GM13977 (cell line): ENCODE results near the gene CDC16.
"Not testable (repeated sequence)": the region's sequence is repeated elsewhere in the genome, so short reads cannot be mapped to it uniquely, and the experiment has no call there.

Experiments
- DNase-seq: peaks from one replicate; pipeline ENCODE4 v3.0.0; 2012; ENCODE audit warnings: low spot score
- in situ Hi-C: fragments of 300-500 bp; cut with MboI; formaldehyde crosslinking; loops from one replicate; pipeline ENCODE4 v1.12.0; 2022; ENCODE audit warnings: low sequenced_read_pairs, low pct_unique_long_range_greater_than_20kb, mixed read lengths, inconsistent platforms; ENCODE audit not compliant: unreplicated experiment
- TF ChIP-seq, protein P1 (sequence below): IDR thresholded peaks from 2 replicates; pipeline ENCODE4 v1.5.1; 2012; ENCODE audit warnings: mild to moderate bottlenecking, control low read depth; ENCODE audit not compliant: insufficient read depth; ENCODE audit errors: extremely low read depth, missing control alignments

Gene CDC16, protein sequence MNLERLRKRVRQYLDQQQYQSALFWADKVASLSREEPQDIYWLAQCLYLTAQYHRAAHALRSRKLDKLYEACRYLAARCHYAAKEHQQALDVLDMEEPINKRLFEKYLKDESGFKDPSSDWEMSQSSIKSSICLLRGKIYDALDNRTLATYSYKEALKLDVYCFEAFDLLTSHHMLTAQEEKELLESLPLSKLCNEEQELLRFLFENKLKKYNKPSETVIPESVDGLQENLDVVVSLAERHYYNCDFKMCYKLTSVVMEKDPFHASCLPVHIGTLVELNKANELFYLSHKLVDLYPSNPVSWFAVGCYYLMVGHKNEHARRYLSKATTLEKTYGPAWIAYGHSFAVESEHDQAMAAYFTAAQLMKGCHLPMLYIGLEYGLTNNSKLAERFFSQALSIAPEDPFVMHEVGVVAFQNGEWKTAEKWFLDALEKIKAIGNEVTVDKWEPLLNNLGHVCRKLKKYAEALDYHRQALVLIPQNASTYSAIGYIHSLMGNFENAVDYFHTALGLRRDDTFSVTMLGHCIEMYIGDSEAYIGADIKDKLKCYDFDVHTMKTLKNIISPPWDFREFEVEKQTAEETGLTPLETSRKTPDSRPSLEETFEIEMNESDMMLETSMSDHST

DNA sequence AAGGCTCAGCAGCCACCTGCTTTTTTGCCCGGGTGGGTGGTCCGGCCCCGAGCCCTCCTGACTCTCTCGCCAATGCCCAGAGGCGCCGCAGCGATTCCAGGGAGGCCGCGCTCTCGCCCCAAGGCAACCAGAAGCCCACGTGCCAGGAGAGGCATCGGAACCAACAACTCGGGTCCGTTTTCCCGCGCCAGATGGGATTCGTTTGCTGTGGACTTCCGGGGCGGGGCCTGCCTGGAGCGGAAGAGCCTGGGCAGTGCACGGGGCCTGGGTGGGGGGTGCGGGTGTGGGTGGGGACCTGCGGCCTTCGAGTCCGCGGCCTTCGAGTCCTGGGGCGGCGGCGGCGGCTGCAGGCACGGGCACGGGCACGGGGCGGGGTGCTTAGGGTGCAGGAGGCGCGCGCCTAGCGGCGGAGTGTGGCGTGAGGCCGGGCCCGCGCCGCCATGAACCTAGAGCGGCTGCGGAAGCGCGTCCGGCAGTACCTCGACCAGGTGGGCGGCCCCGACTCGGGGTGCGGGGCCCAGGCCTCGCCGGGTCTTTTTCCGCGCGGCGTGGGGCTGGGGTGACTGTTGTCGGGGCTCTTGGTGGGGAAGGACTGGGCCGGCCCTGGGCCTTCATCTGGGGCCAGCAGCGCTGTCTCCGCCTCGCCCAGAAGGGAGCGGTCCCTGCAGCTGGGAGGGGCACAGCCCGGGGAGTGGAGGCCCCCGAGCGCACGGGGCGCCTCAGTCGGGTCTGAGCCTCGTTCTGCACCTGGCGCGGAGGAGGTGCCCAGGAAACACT is at the start of gene CDC16:
CDC16 (plus strand) TSS at position 253 of the 777 bp plus-strand sequence; CDS start at position 441, 188 bp downstream.
- TF ChIP-seq, protein P1, sequence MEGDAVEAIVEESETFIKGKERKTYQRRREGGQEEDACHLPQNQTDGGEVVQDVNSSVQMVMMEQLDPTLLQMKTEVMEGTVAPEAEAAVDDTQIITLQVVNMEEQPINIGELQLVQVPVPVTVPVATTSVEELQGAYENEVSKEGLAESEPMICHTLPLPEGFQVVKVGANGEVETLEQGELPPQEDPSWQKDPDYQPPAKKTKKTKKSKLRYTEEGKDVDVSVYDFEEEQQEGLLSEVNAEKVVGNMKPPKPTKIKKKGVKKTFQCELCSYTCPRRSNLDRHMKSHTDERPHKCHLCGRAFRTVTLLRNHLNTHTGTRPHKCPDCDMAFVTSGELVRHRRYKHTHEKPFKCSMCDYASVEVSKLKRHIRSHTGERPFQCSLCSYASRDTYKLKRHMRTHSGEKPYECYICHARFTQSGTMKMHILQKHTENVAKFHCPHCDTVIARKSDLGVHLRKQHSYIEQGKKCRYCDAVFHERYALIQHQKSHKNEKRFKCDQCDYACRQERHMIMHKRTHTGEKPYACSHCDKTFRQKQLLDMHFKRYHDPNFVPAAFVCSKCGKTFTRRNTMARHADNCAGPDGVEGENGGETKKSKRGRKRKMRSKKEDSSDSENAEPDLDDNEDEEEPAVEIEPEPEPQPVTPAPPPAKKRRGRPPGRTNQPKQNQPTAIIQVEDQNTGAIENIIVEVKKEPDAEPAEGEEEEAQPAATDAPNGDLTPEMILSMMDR = no peak
- in situ Hi-C loops = no loop called here
- DNase-seq = peak; percentile 94

- TF ChIP-seq, protein P1 = no peak
- in situ Hi-C loops = no loop called here
- DNase-seq = no peak
These were observed 49.3 kb upstream of the CDC16 start for GRCh38 chr13:114185182-114185971.

DNA sequence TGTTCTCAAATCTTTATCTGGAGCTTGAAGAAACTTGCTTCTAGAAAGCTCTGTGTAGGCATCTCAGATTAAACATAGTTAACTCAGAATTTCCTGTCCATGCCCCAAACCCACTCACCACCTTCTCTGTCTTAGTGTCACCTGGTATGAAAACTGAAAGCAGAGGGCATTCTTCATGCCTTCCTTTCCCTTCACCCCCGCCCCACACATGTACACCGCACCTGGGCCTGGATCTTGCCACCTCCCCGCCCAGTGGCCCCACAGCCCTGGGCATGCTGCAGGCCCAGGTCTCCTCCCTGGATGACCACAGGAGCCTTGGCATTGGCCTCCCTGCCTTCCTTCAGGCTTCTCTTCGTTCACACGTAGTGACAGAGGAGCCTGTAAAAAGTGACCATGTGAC is 39.8 kb upstream of the CDC16 start:
- TF ChIP-seq, protein P1 = no peak
- in situ Hi-C loops = no loop called here
- no peak for DNase-seq

DNA sequence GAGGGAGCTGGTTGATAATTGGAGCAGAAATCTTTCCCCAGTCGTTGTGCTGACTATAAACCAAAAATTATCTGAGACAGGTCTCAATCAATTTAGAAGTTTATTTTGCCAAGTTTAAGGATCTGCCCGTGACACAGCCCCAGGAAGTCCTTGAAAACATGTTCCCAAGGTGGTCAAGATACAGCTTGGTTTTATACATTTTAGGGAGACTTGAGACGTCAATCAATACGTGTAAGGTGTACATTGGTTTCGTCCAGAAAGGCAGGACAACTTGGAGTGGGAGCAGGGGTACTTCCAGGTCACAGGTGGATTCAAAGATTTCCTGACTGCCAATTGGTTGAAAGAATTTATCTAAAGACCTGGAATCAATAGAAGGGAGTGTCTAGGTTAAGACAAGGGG is 38.1 kb upstream of the CDC16 start:
- TF ChIP-seq, protein P1 = no peak
- in situ Hi-C loops = no loop called here
- DNase-seq = no peak

DNA sequence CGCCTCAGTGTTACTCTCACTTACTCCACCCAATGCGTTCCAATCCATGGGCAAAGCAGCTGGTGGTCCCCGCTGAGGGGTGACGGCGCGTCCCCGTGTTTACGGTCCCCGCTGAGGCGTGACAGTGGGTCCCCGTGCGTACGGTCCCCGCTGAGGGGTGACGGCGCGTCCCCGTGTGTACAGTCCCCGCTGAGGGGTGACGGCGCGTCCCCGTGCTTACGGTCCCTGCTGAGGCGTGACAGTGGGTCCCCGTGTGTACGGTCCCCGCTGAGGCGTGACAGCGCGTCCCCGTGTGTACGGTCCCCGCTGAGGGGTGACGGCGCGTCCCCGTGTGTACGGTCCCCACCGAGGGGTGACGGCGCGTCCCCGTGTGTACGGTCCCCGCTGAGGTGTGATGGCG is 36.1 kb upstream of the CDC16 start:
- TF ChIP-seq, protein P1 = no peak
- in situ Hi-C loops = no loop called here
- no peak for DNase-seq

- DNase-seq, in situ Hi-C loops: not testable (repeated sequence)
These were observed 35.2 kb upstream of the CDC16 start for GRCh38 chr13:114199526-114199925.
